Measurements from ENCODE around the gene GCHFR.

The GCHFR gene

DNA sequence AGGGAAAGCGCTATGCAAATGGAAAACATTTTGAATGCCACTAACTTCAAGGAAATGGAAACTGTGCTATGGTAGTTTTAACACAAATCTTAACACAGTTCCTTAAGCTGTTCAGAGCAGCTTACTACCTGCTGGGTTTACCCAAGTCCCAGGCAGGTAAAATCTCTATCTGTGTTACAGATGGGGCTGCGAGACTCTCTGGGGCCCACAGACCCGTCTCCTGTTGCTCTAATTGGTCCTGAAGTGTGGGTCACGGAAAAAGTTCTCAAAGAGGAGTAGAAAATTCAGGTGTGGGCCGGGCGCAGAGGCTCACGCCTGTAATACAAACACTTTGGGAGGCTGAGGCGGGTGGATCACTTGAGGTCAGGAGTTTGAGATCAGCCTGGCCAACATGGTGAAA lies 26.1 kb downstream of the GCHFR start:
- no peaks in the 10 kb centered on the region for H3K27me3 ChIP-seq (ENCODE audit: insufficient read depth, poor library complexity, severe bottlenecking)
- H3K27ac ChIP-seq (replicated peaks) = no peak overlapping the region
- no peak for DNase-seq (ENCODE audit: low read depth in 1 of 2, low spot score in 1 of 2)
- no peak overlapping the region for H3K4me3 ChIP-seq (replicated peaks; ENCODE audit: insufficient read depth, low read length)
- no peak for TF ChIP-seq POLR2AphosphoS5 (IDR thresholded peaks at IDR 0.05; ENCODE audit: low read depth)

DNA sequence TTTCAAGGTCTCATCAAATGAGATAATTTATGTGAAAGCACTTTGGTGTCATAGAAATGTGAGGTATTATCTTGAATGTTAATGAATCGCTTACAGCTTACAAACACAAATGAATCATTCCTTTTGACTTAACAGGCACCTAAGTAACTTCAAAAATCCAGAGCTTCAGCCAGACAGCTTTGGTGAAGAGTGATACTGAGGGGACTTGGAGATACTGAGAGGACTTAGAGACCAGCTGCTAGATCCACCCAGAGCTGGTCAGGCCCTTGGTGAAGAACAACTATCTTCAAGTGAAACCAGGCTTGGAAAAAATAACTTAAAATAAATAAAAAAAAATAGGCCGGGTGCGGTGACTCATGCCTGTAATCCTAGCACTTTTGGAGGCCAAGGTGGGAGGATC lies 26.9 kb downstream of the GCHFR start:
- TF ChIP-seq, protein P1, sequence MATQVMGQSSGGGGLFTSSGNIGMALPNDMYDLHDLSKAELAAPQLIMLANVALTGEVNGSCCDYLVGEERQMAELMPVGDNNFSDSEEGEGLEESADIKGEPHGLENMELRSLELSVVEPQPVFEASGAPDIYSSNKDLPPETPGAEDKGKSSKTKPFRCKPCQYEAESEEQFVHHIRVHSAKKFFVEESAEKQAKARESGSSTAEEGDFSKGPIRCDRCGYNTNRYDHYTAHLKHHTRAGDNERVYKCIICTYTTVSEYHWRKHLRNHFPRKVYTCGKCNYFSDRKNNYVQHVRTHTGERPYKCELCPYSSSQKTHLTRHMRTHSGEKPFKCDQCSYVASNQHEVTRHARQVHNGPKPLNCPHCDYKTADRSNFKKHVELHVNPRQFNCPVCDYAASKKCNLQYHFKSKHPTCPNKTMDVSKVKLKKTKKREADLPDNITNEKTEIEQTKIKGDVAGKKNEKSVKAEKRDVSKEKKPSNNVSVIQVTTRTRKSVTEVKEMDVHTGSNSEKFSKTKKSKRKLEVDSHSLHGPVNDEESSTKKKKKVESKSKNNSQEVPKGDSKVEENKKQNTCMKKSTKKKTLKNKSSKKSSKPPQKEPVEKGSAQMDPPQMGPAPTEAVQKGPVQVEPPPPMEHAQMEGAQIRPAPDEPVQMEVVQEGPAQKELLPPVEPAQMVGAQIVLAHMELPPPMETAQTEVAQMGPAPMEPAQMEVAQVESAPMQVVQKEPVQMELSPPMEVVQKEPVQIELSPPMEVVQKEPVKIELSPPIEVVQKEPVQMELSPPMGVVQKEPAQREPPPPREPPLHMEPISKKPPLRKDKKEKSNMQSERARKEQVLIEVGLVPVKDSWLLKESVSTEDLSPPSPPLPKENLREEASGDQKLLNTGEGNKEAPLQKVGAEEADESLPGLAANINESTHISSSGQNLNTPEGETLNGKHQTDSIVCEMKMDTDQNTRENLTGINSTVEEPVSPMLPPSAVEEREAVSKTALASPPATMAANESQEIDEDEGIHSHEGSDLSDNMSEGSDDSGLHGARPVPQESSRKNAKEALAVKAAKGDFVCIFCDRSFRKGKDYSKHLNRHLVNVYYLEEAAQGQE (IDR thresholded peaks at IDR 0.05; ENCODE audit: insufficient replicate concordance, low read depth) = no peak
- TF ChIP-seq POLR2AphosphoS5 (IDR thresholded peaks at IDR 0.05; ENCODE audit: low read depth) = no peak
- no peak for TF ChIP-seq SPI1 (IDR thresholded peaks at IDR 0.05; ENCODE audit: borderline replicate concordance, low read depth)
- TF ChIP-seq, protein P2, sequence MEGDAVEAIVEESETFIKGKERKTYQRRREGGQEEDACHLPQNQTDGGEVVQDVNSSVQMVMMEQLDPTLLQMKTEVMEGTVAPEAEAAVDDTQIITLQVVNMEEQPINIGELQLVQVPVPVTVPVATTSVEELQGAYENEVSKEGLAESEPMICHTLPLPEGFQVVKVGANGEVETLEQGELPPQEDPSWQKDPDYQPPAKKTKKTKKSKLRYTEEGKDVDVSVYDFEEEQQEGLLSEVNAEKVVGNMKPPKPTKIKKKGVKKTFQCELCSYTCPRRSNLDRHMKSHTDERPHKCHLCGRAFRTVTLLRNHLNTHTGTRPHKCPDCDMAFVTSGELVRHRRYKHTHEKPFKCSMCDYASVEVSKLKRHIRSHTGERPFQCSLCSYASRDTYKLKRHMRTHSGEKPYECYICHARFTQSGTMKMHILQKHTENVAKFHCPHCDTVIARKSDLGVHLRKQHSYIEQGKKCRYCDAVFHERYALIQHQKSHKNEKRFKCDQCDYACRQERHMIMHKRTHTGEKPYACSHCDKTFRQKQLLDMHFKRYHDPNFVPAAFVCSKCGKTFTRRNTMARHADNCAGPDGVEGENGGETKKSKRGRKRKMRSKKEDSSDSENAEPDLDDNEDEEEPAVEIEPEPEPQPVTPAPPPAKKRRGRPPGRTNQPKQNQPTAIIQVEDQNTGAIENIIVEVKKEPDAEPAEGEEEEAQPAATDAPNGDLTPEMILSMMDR (IDR thresholded peaks at IDR 0.05; ENCODE audit: insufficient read depth, low read length) = no peak
- no peak for TF ChIP-seq GABPA (IDR thresholded peaks at IDR 0.05; ENCODE audit: low read depth)
- H3K27me3 ChIP-seq (ENCODE audit: insufficient read depth, poor library complexity, severe bottlenecking) = no peaks in the 10 kb centered on the region
- H3K27ac ChIP-seq (replicated peaks) = no peak overlapping the region
- no peak for DNase-seq (ENCODE audit: low read depth in 1 of 2, low spot score in 1 of 2)
- H3K4me3 ChIP-seq (replicated peaks; ENCODE audit: insufficient read depth, low read length) = no peak overlapping the region

DNA sequence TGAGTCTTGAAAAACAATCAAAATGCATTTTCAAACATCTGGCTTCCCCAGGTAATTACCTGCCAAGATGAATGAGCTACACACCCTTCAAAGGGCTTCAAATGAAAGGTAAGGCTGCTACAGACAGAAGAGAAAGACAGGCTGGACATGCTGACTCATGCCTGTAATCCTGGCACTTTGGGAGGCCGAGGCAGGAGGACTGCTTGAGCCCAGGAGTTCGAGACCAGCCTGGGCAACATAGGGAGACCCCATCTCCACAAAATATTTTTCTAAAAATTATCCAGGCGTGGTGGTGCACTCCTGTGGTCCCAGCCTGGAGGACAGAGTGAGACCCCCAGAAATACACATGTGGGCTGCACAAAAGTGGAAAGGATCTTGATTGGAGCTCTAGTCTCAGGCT lies 28.5 kb downstream of the GCHFR start:
- TF ChIP-seq, protein P1 (IDR thresholded peaks at IDR 0.05; ENCODE audit: insufficient replicate concordance, low read depth) = no peak
- TF ChIP-seq SPI1 (IDR thresholded peaks at IDR 0.05; ENCODE audit: borderline replicate concordance, low read depth) (no peak), POLR2AphosphoS5 (IDR thresholded peaks at IDR 0.05; ENCODE audit: low read depth) (no peak), GABPA (IDR thresholded peaks at IDR 0.05; ENCODE audit: low read depth) (no peak)
- TF ChIP-seq, protein P2 (IDR thresholded peaks at IDR 0.05; ENCODE audit: insufficient read depth, low read length) = no peak
- no peak for DNase-seq (ENCODE audit: low read depth in 1 of 2, low spot score in 1 of 2)
- no peak overlapping the region for H3K27ac ChIP-seq (replicated peaks)
- H3K27me3 ChIP-seq (ENCODE audit: insufficient read depth, poor library complexity, severe bottlenecking) = no peaks in the 10 kb centered on the region
- no peak overlapping the region for H3K4me3 ChIP-seq (replicated peaks; ENCODE audit: insufficient read depth, low read length)

DNA sequence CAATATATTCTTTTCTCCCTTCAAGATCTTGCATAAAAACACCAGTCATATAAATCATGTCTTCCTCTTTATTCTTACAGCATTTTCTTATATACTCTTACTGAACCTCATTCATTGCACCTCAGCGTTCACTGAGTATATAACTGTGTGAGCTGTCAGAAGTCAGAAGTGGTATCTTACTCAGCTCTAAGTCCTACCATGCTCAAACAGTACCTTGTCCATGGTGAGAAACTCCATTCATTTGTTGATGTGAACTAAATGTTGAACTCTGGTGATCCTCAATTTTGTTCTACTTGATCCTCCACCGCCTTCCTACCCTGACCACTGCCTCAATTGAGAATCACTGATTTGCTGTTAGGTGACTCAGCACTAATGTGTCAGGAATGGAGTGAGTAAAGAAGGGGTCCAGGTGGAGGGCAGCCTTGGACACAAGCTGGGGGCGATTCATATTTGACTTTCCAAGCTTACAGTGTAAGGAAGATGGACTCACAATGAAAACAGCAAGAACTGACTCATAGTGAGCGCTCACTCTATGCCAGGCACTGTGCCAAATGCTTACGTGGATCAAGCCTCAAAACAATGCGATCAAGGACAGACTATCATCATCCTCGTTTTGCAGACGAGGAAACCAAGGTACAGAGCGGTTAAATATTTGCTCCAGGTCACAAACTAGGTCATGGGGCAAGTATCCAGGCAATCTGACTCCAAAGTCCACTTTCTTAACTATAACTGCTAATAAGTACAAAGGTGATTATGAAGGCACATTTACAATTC lies 29.5 kb downstream of the GCHFR start:
- Histone ChIP-seq H3K27me3 (ENCODE audit: insufficient read depth, poor library complexity, severe bottlenecking) (no peaks in the 10 kb centered on the region), H3K27ac (replicated peaks) (no peak overlapping the region), H3K4me3 (replicated peaks; ENCODE audit: insufficient read depth, low read length) (no peak overlapping the region)
- TF ChIP-seq POLR2AphosphoS5 (IDR thresholded peaks at IDR 0.05; ENCODE audit: low read depth) (no peak), SPI1 (IDR thresholded peaks at IDR 0.05; ENCODE audit: borderline replicate concordance, low read depth) (no peak), GABPA (IDR thresholded peaks at IDR 0.05; ENCODE audit: low read depth) (no peak)
- TF ChIP-seq, protein P1 (IDR thresholded peaks at IDR 0.05; ENCODE audit: insufficient replicate concordance, low read depth) = no peak
- TF ChIP-seq, protein P2 (IDR thresholded peaks at IDR 0.05; ENCODE audit: insufficient read depth, low read length) = no peak
- no peak for DNase-seq (ENCODE audit: low read depth in 1 of 2, low spot score in 1 of 2)

All from HL-60 (cell line).